Measurements from ENCODE around the gene VWA5B1. TPM values are rescaled to one million over a fixed set of nuclear protein-coding genes. Genes with fewer than 3 reads are reported as not detected.

VWA5B1 gene
- polyA plus RNA-seq, 3 donors, result 0.65 to 1.2 (median 0.69) TPM

GRCh38 chr1:20319456-20320220, 29.0 kb downstream of the VWA5B1 start:
- no peak for DNase-seq (ENCODE audit: low read depth in 3 of 3, low spot score in 2 of 3)

GRCh38 chr1:20320704-20321103, 30.0 kb downstream of the VWA5B1 start:
- no peak for DNase-seq (ENCODE audit: low read depth in 3 of 3, low spot score in 2 of 3)

- DNase-seq (ENCODE audit: low read depth in 3 of 3, low spot score in 2 of 3), result no peak
Observed at GRCh38 chr1:20321573-20321972, 30.9 kb downstream of the VWA5B1 start.

GRCh38 chr1:20322081-20322824, 31.6 kb downstream of the VWA5B1 start:
- DNase-seq (ENCODE audit: low read depth in 3 of 3, low spot score in 2 of 3), result no peak

GRCh38 chr1:20322825-20323612, 32.3 kb downstream of the VWA5B1 start:
- no peak for DNase-seq (ENCODE audit: low read depth in 3 of 3, low spot score in 2 of 3)

- DNase-seq (ENCODE audit: low read depth in 3 of 3, low spot score in 2 of 3), result no peak
Observed at GRCh38 chr1:20323613-20323920, 32.9 kb downstream of the VWA5B1 start.

- no peak for DNase-seq (ENCODE audit: low read depth in 3 of 3, low spot score in 2 of 3)
Observed at GRCh38 chr1:20324704-20325406, 34.2 kb downstream of the VWA5B1 start.

- no peak for DNase-seq (ENCODE audit: low read depth in 3 of 3, low spot score in 2 of 3)
Observed at GRCh38 chr1:20325407-20325843, 34.8 kb downstream of the VWA5B1 start.

- DNase-seq (ENCODE audit: low read depth in 3 of 3, low spot score in 2 of 3), result no peak
Observed at GRCh38 chr1:20325844-20326420, 35.3 kb downstream of the VWA5B1 start.

GRCh38 chr1:20327467-20327866, 36.8 kb downstream of the VWA5B1 start:
- DNase-seq (ENCODE audit: low read depth in 3 of 3, low spot score in 2 of 3), result no peak

- no peak for DNase-seq (ENCODE audit: low read depth in 3 of 3, low spot score in 2 of 3)
Observed at GRCh38 chr1:20328201-20328600, 37.5 kb downstream of the VWA5B1 start.

GRCh38 chr1:20329793-20330542, 39.3 kb downstream of the VWA5B1 start:
- DNase-seq (ENCODE audit: low read depth in 3 of 3, low spot score in 2 of 3), result no peak

- no peak for DNase-seq (ENCODE audit: low read depth in 3 of 3, low spot score in 2 of 3)
Observed at GRCh38 chr1:20334103-20334502, 43.4 kb downstream of the VWA5B1 start.

GRCh38 chr1:20336105-20336605, 45.5 kb downstream of the VWA5B1 start:
- no peak for DNase-seq (ENCODE audit: low read depth in 3 of 3, low spot score in 2 of 3)

GRCh38 chr1:20337581-20337980, 46.9 kb downstream of the VWA5B1 start:
- no peak for DNase-seq (ENCODE audit: low read depth in 3 of 3, low spot score in 2 of 3)

- no peak for DNase-seq (ENCODE audit: low read depth in 3 of 3, low spot score in 2 of 3)
Observed at GRCh38 chr1:20339811-20340457, 49.3 kb downstream of the VWA5B1 start.

- no peak for DNase-seq (ENCODE audit: low read depth in 3 of 3, low spot score in 2 of 3)
Observed at GRCh38 chr1:20342294-20343148, 51.8 kb downstream of the VWA5B1 start.
